ENCODE data around the gene PHLPP1. TPM values are rescaled to one million over a fixed set of nuclear protein-coding genes. Genes with fewer than 3 reads are reported as not detected.

Gene PHLPP1
- total and polyA plus RNA-seq, 2 donors (not counting 1 experiment from before 2014, with no cell fraction given): 3.6 to 5.0 TPM

- H3K9me3 ChIP-seq (ENCODE audit: control insufficient read depth, insufficient read depth, low read depth, low read length): no peaks in the 10 kb centered on the region
- no peak overlapping the region for H2AFZ ChIP-seq (ENCODE audit: low read length)
- TF ChIP-seq CTCF (conservative IDR thresholded peaks at IDR 0.05 in 1 of 2, IDR thresholded peaks at IDR 0.05 in 1 of 2; ENCODE audit: low read depth in 1 of 2, low read length in 2 of 2): peak in 1 of 2 donors; percentile 16
- TF ChIP-seq EZH2 (IDR thresholded peaks at IDR 0.05; ENCODE audit: low read length, missing control alignments): no peak
- no peaks in the 10 kb centered on the region for H3K27me3 ChIP-seq (ENCODE audit: control insufficient read depth, insufficient read depth, low read length)
- H3K27ac ChIP-seq (ENCODE audit: insufficient read depth, low read length): no peak overlapping the region
- H3K36me3 ChIP-seq (ENCODE audit: control insufficient read depth, insufficient read depth, low read length): no peaks in the 10 kb centered on the region
- peak; percentile 13 to 20 for DNase-seq (ENCODE audit: low read depth in 2 of 2)
- H3K4me2 ChIP-seq (ENCODE audit: extremely low read depth, insufficient read depth, low read length): no peak overlapping the region
- H4K20me1 ChIP-seq (ENCODE audit: control insufficient read depth, extremely low read depth, insufficient read depth, low read length): no peaks in the 10 kb centered on the region
- no peak overlapping the region for H3K9ac ChIP-seq (ENCODE audit: insufficient read depth, low read length)
- no peaks in the 10 kb centered on the region for H3K79me2 ChIP-seq (ENCODE audit: control insufficient read depth, insufficient read depth, low read length)
- H3K4me3 ChIP-seq (replicated peaks in 1 of 4; ENCODE audit: control extremely low read depth in 1 of 4, insufficient read depth in 1 of 4, low read depth in 3 of 4, low read length in 4 of 4): no peak overlapping the region
- no peaks in the 10 kb centered on the region for H3K4me1 ChIP-seq (ENCODE audit: control insufficient read depth, extremely low read depth, insufficient read depth, low read length)
These were observed 229.1 kb downstream of the PHLPP1 start for GRCh38 chr18:62944454-62944853.

- no peaks in the 10 kb centered on the region for H3K27me3 ChIP-seq (ENCODE audit: control insufficient read depth, insufficient read depth, low read length)
- no peak for DNase-seq (ENCODE audit: low read depth in 2 of 2)
- no peak for TF ChIP-seq CTCF (conservative IDR thresholded peaks at IDR 0.05 in 1 of 2, IDR thresholded peaks at IDR 0.05 in 1 of 2; ENCODE audit: low read depth in 1 of 2, low read length in 2 of 2)
- TF ChIP-seq EZH2 (IDR thresholded peaks at IDR 0.05; ENCODE audit: low read length, missing control alignments): no peak
- H3K4me2 ChIP-seq (ENCODE audit: extremely low read depth, insufficient read depth, low read length): no peak overlapping the region
- no peak overlapping the region for H2AFZ ChIP-seq (ENCODE audit: low read length)
- no peaks in the 10 kb centered on the region for H3K36me3 ChIP-seq (ENCODE audit: control insufficient read depth, insufficient read depth, low read length)
- no peak overlapping the region for H3K27ac ChIP-seq (ENCODE audit: insufficient read depth, low read length)
- no peak overlapping the region for H3K4me3 ChIP-seq (replicated peaks in 1 of 4; ENCODE audit: control extremely low read depth in 1 of 4, insufficient read depth in 1 of 4, low read depth in 3 of 4, low read length in 4 of 4)
- no peaks in the 10 kb centered on the region for H3K4me1 ChIP-seq (ENCODE audit: control insufficient read depth, extremely low read depth, insufficient read depth, low read length)
- no peaks in the 10 kb centered on the region for H4K20me1 ChIP-seq (ENCODE audit: control insufficient read depth, extremely low read depth, insufficient read depth, low read length)
- H3K9ac ChIP-seq (ENCODE audit: insufficient read depth, low read length): no peak overlapping the region
- H3K9me3 ChIP-seq (ENCODE audit: control insufficient read depth, insufficient read depth, low read depth, low read length): no peaks in the 10 kb centered on the region
- no peaks in the 10 kb centered on the region for H3K79me2 ChIP-seq (ENCODE audit: control insufficient read depth, insufficient read depth, low read length)
These were observed 233.4 kb downstream of the PHLPP1 start for GRCh38 chr18:62948788-62949187.

- no peak for DNase-seq (ENCODE audit: low read depth in 2 of 2)
- no peak overlapping the region for H3K4me2 ChIP-seq (ENCODE audit: extremely low read depth, insufficient read depth, low read length)
- H3K9ac ChIP-seq (ENCODE audit: insufficient read depth, low read length): no peak overlapping the region
- H4K20me1 ChIP-seq (ENCODE audit: control insufficient read depth, extremely low read depth, insufficient read depth, low read length): no peaks in the 10 kb centered on the region
- H3K79me2 ChIP-seq (ENCODE audit: control insufficient read depth, insufficient read depth, low read length): no peaks in the 10 kb centered on the region
- H3K27ac ChIP-seq (ENCODE audit: insufficient read depth, low read length): no peak overlapping the region
- H3K36me3 ChIP-seq (ENCODE audit: control insufficient read depth, insufficient read depth, low read length): no peaks in the 10 kb centered on the region
- H3K27me3 ChIP-seq (ENCODE audit: control insufficient read depth, insufficient read depth, low read length): no peaks in the 10 kb centered on the region
- TF ChIP-seq EZH2 (IDR thresholded peaks at IDR 0.05; ENCODE audit: low read length, missing control alignments) (no peak), CTCF (conservative IDR thresholded peaks at IDR 0.05 in 1 of 2, IDR thresholded peaks at IDR 0.05 in 1 of 2; ENCODE audit: low read depth in 1 of 2, low read length in 2 of 2) (no peak)
- no peak overlapping the region for H2AFZ ChIP-seq (ENCODE audit: low read length)
- no peaks in the 10 kb centered on the region for H3K9me3 ChIP-seq (ENCODE audit: control insufficient read depth, insufficient read depth, low read depth, low read length)
- no peaks in the 10 kb centered on the region for H3K4me1 ChIP-seq (ENCODE audit: control insufficient read depth, extremely low read depth, insufficient read depth, low read length)
- no peak overlapping the region for H3K4me3 ChIP-seq (replicated peaks in 1 of 4; ENCODE audit: control extremely low read depth in 1 of 4, insufficient read depth in 1 of 4, low read depth in 3 of 4, low read length in 4 of 4)
These were observed 234.9 kb downstream of the PHLPP1 start for GRCh38 chr18:62950246-62950645.
